ENCODE measurements around the gene PLN. TPM values are rescaled to one million over a fixed set of nuclear protein-coding genes. Genes with fewer than 3 reads are reported as not detected.

Gene PLN
- not detected for total RNA-seq

- intact Hi-C loops (cut with micrococcal nuclease): loop anchor here (1.0 kb wide), 1 partner anchor 11 kb away; no protein-coding TSS in a partner anchor
Observed at GRCh38 chr6:118548136-118548535, at the start of gene PLN. Gene PLN, plus strand, starts transcription at chr6:118548296. Its CDS starts 10,626 bp downstream, at chr6:118558922.

GRCh38 chr6:118500130-118501015 is 47.7 kb upstream of the PLN start:
- Mint-ChIP-seq H3K4me3 (no peak overlapping the region), H3K27ac (no peak overlapping the region), H3K9me3 (peaks cover 5% of the 10 kb centered on the region), H3K4me1 (ENCODE audit: low read depth) (peaks cover 12% of the 10 kb centered on the region), H3K27me3 (ENCODE audit: low read depth) (no peaks in the 10 kb centered on the region), H3K36me3 (ENCODE audit: low read depth) (peaks cover 41% of the 10 kb centered on the region)
- no peak for DNase-seq
- intact Hi-C loops (cut with micrococcal nuclease): no loop called here
- CTCF ChIA-PET: interaction anchor here (0.6 to 1.5 kb wide), 2 partner anchors 65 to 284 kb away, joined by 4 read pairs; no protein-coding TSS in a partner anchor

More at GRCh38 chr6:118548136-118548535, at the start of gene PLN:
- Mint-ChIP-seq H3K4me3 (no peak within 1 kb of the TSS), H3K27ac (no peak within 1 kb of the TSS), H3K36me3 (ENCODE audit: low read depth) (no peaks in the 10 kb centered on the region), H3K4me1 (ENCODE audit: low read depth) (peaks cover 54% of the 10 kb centered on the region), H3K27me3 (ENCODE audit: low read depth) (no peaks in the 10 kb centered on the region), H3K9me3 (no peaks in the 10 kb centered on the region)
- DNase-seq: no peak
- CTCF ChIA-PET: interaction anchor here (0.6 to 1.0 kb wide), 2 partner anchors 44 to 263 kb away, joined by 3 read pairs; no protein-coding TSS in a partner anchor

- Mint-ChIP-seq H3K36me3 (ENCODE audit: low read depth) (peaks cover 37% of the 10 kb centered on the region), H3K27ac (no peak overlapping the region), H3K27me3 (ENCODE audit: low read depth) (no peaks in the 10 kb centered on the region), H3K4me1 (ENCODE audit: low read depth) (peaks cover 6% of the 10 kb centered on the region), H3K4me3 (no peak overlapping the region), H3K9me3 (peaks cover 5% of the 10 kb centered on the region)
- intact Hi-C loops (cut with micrococcal nuclease): no loop called here
- CTCF ChIA-PET: interaction anchor here (1.5 kb wide), 1 partner anchor 64 kb away, joined by 4 read pairs; no protein-coding TSS in a partner anchor
- DNase-seq: no peak
Observed at GRCh38 chr6:118501099-118501498, 47.0 kb upstream of the PLN start.

GRCh38 chr6:118501765-118502164 is 46.3 kb upstream of the PLN start:
- intact Hi-C loops (cut with micrococcal nuclease): no loop called here
- H3K27ac Mint-ChIP-seq: no peak overlapping the region
- H3K27me3 Mint-ChIP-seq (ENCODE audit: low read depth): no peaks in the 10 kb centered on the region
- H3K4me3 Mint-ChIP-seq: no peak overlapping the region
- CTCF ChIA-PET: no interaction called here
- H3K4me1 Mint-ChIP-seq (ENCODE audit: low read depth): peaks cover 9% of the 10 kb centered on the region
- no peak for DNase-seq
- peaks cover 38% of the 10 kb centered on the region for H3K36me3 Mint-ChIP-seq (ENCODE audit: low read depth)
- peaks cover 5% of the 10 kb centered on the region for H3K9me3 Mint-ChIP-seq

- H3K27me3 Mint-ChIP-seq (ENCODE audit: low read depth): no peaks in the 10 kb centered on the region
- no peak for DNase-seq
- H3K36me3 Mint-ChIP-seq (ENCODE audit: low read depth): peaks cover 38% of the 10 kb centered on the region
- H3K9me3 Mint-ChIP-seq: peaks cover 5% of the 10 kb centered on the region
- no peak overlapping the region for H3K27ac Mint-ChIP-seq
- H3K4me3 Mint-ChIP-seq: no peak overlapping the region
- peaks cover 12% of the 10 kb centered on the region for H3K4me1 Mint-ChIP-seq (ENCODE audit: low read depth)
- intact Hi-C loops (cut with micrococcal nuclease): no loop called here
- CTCF ChIA-PET: no interaction called here
Observed at GRCh38 chr6:118502169-118502568, 45.9 kb upstream of the PLN start.

- H3K27ac Mint-ChIP-seq: no peak overlapping the region
- intact Hi-C loops (cut with micrococcal nuclease): no loop called here
- H3K4me3 Mint-ChIP-seq: no peak overlapping the region
- no peak for DNase-seq
- H3K4me1 Mint-ChIP-seq (ENCODE audit: low read depth): peaks cover 11% of the 10 kb centered on the region
- no peaks in the 10 kb centered on the region for H3K27me3 Mint-ChIP-seq (ENCODE audit: low read depth)
- H3K9me3 Mint-ChIP-seq: peaks cover 5% of the 10 kb centered on the region
- H3K36me3 Mint-ChIP-seq (ENCODE audit: low read depth): peaks cover 38% of the 10 kb centered on the region
- CTCF ChIA-PET: interaction anchor here (1.0 kb wide), 1 partner anchor 46 kb away, joined by 5 read pairs; no protein-coding TSS in a partner anchor
Observed at GRCh38 chr6:118504611-118505010, 43.5 kb upstream of the PLN start.

GRCh38 chr6:118505656-118506055 is 42.4 kb upstream of the PLN start:
- peaks cover 9% of the 10 kb centered on the region for H3K4me1 Mint-ChIP-seq (ENCODE audit: low read depth)
- CTCF ChIA-PET: no interaction called here
- H3K27me3 Mint-ChIP-seq (ENCODE audit: low read depth): no peaks in the 10 kb centered on the region
- H3K27ac Mint-ChIP-seq: no peak overlapping the region
- peaks cover 33% of the 10 kb centered on the region for H3K36me3 Mint-ChIP-seq (ENCODE audit: low read depth)
- no peak for DNase-seq
- intact Hi-C loops (cut with micrococcal nuclease): no loop called here
- H3K9me3 Mint-ChIP-seq: peaks cover 3% of the 10 kb centered on the region
- H3K4me3 Mint-ChIP-seq: no peak overlapping the region

GRCh38 chr6:118506071-118506638 is 41.9 kb upstream of the PLN start:
- Mint-ChIP-seq H3K36me3 (ENCODE audit: low read depth) (peaks cover 29% of the 10 kb centered on the region), H3K9me3 (no peaks in the 10 kb centered on the region), H3K4me3 (no peak overlapping the region), H3K27me3 (ENCODE audit: low read depth) (no peaks in the 10 kb centered on the region), H3K27ac (no peak overlapping the region), H3K4me1 (ENCODE audit: low read depth) (peaks cover 9% of the 10 kb centered on the region)
- DNase-seq: no peak
- CTCF ChIA-PET: no interaction called here
- intact Hi-C loops (cut with micrococcal nuclease): no loop called here

GRCh38 chr6:118507636-118508035 is 40.5 kb upstream of the PLN start:
- peaks cover 15% of the 10 kb centered on the region for H3K36me3 Mint-ChIP-seq (ENCODE audit: low read depth)
- H3K4me3 Mint-ChIP-seq: no peak overlapping the region
- intact Hi-C loops (cut with micrococcal nuclease): no loop called here
- peaks cover 9% of the 10 kb centered on the region for H3K4me1 Mint-ChIP-seq (ENCODE audit: low read depth)
- no peaks in the 10 kb centered on the region for H3K27me3 Mint-ChIP-seq (ENCODE audit: low read depth)
- CTCF ChIA-PET: no interaction called here
- DNase-seq: no peak
- H3K9me3 Mint-ChIP-seq: no peaks in the 10 kb centered on the region
- no peak overlapping the region for H3K27ac Mint-ChIP-seq

GRCh38 chr6:118509009-118509617 is 39.0 kb upstream of the PLN start:
- H3K36me3 Mint-ChIP-seq (ENCODE audit: low read depth): peaks cover 9% of the 10 kb centered on the region
- no peak overlapping the region for H3K27ac Mint-ChIP-seq
- peaks cover 9% of the 10 kb centered on the region for H3K4me1 Mint-ChIP-seq (ENCODE audit: low read depth)
- H3K27me3 Mint-ChIP-seq (ENCODE audit: low read depth): no peaks in the 10 kb centered on the region
- no peak overlapping the region for H3K4me3 Mint-ChIP-seq
- H3K9me3 Mint-ChIP-seq: no peaks in the 10 kb centered on the region
- CTCF ChIA-PET: no interaction called here
- intact Hi-C loops (cut with micrococcal nuclease): loop anchor here (1.0 kb wide), 2 partner anchors 42 to 225 kb away; no protein-coding TSS in a partner anchor
- DNase-seq: peak; percentile 31

GRCh38 chr6:118511930-118512715 is 36.0 kb upstream of the PLN start:
- Mint-ChIP-seq H3K36me3 (ENCODE audit: low read depth) (peaks cover 5% of the 10 kb centered on the region), H3K27ac (no peak overlapping the region), H3K4me1 (ENCODE audit: low read depth) (peaks cover 19% of the 10 kb centered on the region), H3K4me3 (no peak overlapping the region), H3K27me3 (ENCODE audit: low read depth) (no peaks in the 10 kb centered on the region), H3K9me3 (no peaks in the 10 kb centered on the region)
- DNase-seq: no peak
- intact Hi-C loops (cut with micrococcal nuclease): no loop called here
- CTCF ChIA-PET: interaction anchor here (0.6 to 0.8 kb wide), 3 partner anchors 12 to 365 kb away, joined by 3 to 4 read pairs (median 3); no protein-coding TSS in a partner anchor

- Mint-ChIP-seq H3K27me3 (ENCODE audit: low read depth) (no peaks in the 10 kb centered on the region), H3K36me3 (ENCODE audit: low read depth) (peaks cover 26% of the 10 kb centered on the region), H3K4me1 (ENCODE audit: low read depth) (peaks cover 29% of the 10 kb centered on the region), H3K9me3 (peaks cover 9% of the 10 kb centered on the region), H3K4me3 (no peak overlapping the region), H3K27ac (no peak overlapping the region)
- no peak for DNase-seq
- intact Hi-C loops (cut with micrococcal nuclease): no loop called here
- CTCF ChIA-PET: no interaction called here
Observed at GRCh38 chr6:118514689-118515088, 33.4 kb upstream of the PLN start.

Data from activated naive CD4-positive, alpha-beta T cell treated with anti-CD3 and anti-CD28 coated beads for 36 hours (primary cell).